ENCODE results near the gene HAAO. TPM values are rescaled to one million over a fixed set of nuclear protein-coding genes. Genes with fewer than 3 reads are reported as not detected.

HAAO gene
- total RNA-seq, 2 donors from 2014 or later = 1.4 to 2.6 TPM

DNA sequence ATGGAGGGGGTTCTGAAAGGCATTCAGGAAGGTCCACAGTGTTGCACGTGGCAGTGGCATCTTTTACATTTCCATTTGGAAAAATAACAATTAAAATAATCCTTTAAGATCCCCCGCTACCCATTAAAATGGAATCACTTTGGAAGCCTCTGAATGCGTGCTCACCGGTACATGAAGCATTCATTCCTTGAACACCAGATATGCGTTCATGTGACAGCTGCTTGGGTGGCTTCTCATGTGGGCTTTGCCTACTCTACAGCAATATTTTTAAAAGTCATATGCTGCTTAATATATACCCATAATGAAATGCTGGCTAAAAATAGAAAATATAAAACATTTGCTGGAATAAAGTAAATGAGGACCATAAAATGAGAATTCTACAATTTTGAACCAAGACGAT is 14.4 kb upstream of the HAAO start:
- peaks cover 0 to 15% of the 10 kb centered on the region in 2 donors for H3K4me1 ChIP-seq
- H3K4me3 ChIP-seq = no peak overlapping the region
- no peaks in the 10 kb centered on the region for H3K9me3 ChIP-seq
- H3K36me3 ChIP-seq = no peaks in the 10 kb centered on the region
- TF ChIP-seq, protein P1, sequence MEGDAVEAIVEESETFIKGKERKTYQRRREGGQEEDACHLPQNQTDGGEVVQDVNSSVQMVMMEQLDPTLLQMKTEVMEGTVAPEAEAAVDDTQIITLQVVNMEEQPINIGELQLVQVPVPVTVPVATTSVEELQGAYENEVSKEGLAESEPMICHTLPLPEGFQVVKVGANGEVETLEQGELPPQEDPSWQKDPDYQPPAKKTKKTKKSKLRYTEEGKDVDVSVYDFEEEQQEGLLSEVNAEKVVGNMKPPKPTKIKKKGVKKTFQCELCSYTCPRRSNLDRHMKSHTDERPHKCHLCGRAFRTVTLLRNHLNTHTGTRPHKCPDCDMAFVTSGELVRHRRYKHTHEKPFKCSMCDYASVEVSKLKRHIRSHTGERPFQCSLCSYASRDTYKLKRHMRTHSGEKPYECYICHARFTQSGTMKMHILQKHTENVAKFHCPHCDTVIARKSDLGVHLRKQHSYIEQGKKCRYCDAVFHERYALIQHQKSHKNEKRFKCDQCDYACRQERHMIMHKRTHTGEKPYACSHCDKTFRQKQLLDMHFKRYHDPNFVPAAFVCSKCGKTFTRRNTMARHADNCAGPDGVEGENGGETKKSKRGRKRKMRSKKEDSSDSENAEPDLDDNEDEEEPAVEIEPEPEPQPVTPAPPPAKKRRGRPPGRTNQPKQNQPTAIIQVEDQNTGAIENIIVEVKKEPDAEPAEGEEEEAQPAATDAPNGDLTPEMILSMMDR (IDR thresholded peaks at IDR 0.05) = no peak
- no peak for DNase-seq (ENCODE audit: low spot score)
- H3K27ac ChIP-seq = no peak overlapping the region
- H3K27me3 ChIP-seq = no peaks in the 10 kb centered on the region

DNA sequence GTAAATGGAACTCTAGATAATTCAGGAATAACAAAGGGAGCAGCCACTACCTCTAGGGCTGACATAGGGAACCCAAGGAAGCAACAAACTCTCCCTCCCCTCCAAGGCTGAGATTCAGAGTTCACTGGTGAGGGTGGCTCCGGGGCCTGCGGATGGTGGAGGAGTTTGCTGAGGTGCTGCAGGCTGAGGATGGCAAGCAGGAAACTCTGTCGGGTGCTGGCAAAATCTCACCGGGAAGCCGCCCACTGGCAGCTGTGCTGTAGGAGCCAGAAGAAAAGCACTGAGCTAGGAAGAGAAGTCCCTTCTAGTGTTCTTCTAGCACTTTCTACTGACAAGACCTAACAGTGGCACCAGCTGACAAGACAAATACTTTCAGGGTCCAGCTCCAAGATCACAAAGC is 12.5 kb upstream of the HAAO start:
- Histone ChIP-seq H3K36me3 (no peaks in the 10 kb centered on the region), H3K4me1 (peaks cover 0 to 17% of the 10 kb centered on the region in 2 donors), H3K4me3 (no peak overlapping the region), H3K27ac (no peak overlapping the region), H3K9me3 (no peaks in the 10 kb centered on the region), H3K27me3 (no peaks in the 10 kb centered on the region)
- DNase-seq (ENCODE audit: low spot score) = no peak
- TF ChIP-seq, protein P1 (IDR thresholded peaks at IDR 0.05) = no peak

DNA sequence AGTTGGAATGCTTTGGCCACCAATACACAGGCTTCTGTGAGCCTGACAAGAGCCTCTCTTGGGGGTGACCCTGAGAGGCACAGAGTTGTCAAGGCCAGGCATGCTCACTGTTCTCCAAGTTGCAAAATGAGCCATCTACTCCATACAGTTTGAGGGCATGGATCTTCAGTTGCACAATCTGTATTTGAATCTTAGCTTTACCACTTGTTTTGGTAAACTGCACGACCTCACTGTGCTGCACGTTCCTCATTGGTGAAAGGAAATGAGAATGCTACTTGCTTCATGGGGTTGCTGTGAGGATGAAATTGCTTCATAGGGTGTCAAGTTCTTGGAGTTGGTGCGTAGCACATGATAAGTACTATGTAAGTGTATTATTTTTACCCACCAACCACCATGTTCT is 12.0 kb upstream of the HAAO start:
- Histone ChIP-seq H3K4me3 (no peak overlapping the region), H3K27me3 (no peaks in the 10 kb centered on the region), H3K4me1 (peaks cover 0 to 15% of the 10 kb centered on the region in 2 donors), H3K36me3 (no peaks in the 10 kb centered on the region), H3K27ac (no peak overlapping the region), H3K9me3 (no peaks in the 10 kb centered on the region)
- TF ChIP-seq, protein P1 (IDR thresholded peaks at IDR 0.05) = no peak
- DNase-seq (ENCODE audit: low spot score) = no peak

DNA sequence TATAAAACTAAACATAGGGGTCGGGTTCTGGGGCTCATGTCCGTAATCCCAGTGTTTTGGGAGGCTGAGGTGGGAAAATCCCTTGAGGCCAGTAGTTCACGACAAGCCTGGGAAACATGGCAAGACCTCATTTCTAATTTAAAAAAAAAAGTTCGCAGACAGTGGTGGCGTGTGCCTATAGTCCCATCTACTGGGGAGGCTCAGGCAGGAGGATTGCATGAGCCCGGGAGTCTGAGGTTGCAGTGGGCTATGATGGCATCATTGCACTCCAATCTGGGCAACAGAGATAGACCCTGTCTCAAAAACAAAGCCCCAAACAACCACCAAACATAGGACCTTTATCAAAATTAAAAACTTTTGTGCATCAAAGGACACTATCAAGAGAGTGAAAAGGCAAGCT is 9.8 kb upstream of the HAAO start:
- TF ChIP-seq, protein P1 (IDR thresholded peaks at IDR 0.05) = no peak
- Histone ChIP-seq H3K9me3 (no peaks in the 10 kb centered on the region), H3K36me3 (no peaks in the 10 kb centered on the region), H3K27me3 (no peaks in the 10 kb centered on the region), H3K27ac (no peak overlapping the region), H3K4me1 (peaks cover 0 to 9% of the 10 kb centered on the region in 2 donors), H3K4me3 (no peak overlapping the region)
- no peak for DNase-seq (ENCODE audit: low spot score)

DNA sequence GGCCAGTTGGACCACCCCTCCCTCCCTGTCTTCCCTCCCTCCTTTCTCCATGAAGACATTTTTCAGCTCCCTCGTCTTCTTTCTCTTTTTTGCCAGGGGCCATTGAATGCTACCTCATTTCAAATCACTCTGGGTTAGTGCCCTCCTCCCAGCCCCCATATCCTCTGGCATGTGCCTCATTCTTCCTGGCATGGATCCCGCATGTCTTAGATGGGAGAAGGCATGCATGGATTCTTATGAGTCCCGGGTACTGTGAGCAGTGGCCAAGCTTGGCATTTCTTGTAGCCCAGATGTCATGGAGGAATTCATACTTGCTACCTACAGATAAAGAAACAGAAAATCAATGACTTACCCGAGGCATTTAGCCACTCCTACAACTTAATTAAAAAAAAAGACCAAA is 9.0 kb upstream of the HAAO start:
- no peaks in the 10 kb centered on the region for H3K27me3 ChIP-seq
- H3K36me3 ChIP-seq = no peaks in the 10 kb centered on the region
- H3K9me3 ChIP-seq = no peaks in the 10 kb centered on the region
- no peak overlapping the region for H3K4me3 ChIP-seq
- no peak for DNase-seq (ENCODE audit: low spot score)
- H3K4me1 ChIP-seq = peaks cover 0 to 9% of the 10 kb centered on the region in 2 donors
- TF ChIP-seq, protein P1 (IDR thresholded peaks at IDR 0.05) = no peak
- H3K27ac ChIP-seq = no peak overlapping the region

DNA sequence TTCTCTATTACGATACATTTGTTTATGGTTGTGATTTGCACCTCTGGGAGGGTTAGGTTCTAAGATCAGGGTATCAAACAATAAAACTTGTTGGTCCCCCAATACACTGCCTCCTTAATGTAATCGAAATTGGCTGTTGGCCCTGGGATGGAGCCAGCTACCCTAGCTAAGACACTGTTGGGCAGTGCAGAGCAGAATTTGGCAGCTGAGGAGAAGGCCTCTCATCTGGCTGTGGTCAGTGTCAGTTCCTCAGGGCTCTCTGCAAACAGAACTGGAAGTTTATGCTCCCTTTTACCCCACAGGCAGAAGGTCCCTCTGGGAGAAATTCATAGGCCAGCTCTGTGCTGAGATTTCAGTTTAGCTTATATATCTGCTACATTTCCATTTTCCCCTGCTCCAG is 8.6 kb upstream of the HAAO start:
- no peaks in the 10 kb centered on the region for H3K36me3 ChIP-seq

More for the DNA sequence above, 8.6 kb upstream of the HAAO start:
- TF ChIP-seq, protein P1 (IDR thresholded peaks at IDR 0.05) = no peak
- Histone ChIP-seq H3K4me1 (peaks cover 0 to 9% of the 10 kb centered on the region in 2 donors), H3K27me3 (no peaks in the 10 kb centered on the region), H3K4me3 (no peak overlapping the region), H3K27ac (no peak overlapping the region), H3K9me3 (no peaks in the 10 kb centered on the region)
- DNase-seq (ENCODE audit: low spot score) = no peak

All from right atrium auricular region (tissue), 2 donors.